ENCODE data around the gene PLPP3.
A peak's percentile ranks its signal among the peaks of the same experiment; 100 is the strongest.

- TF ChIP-seq, protein P1, sequence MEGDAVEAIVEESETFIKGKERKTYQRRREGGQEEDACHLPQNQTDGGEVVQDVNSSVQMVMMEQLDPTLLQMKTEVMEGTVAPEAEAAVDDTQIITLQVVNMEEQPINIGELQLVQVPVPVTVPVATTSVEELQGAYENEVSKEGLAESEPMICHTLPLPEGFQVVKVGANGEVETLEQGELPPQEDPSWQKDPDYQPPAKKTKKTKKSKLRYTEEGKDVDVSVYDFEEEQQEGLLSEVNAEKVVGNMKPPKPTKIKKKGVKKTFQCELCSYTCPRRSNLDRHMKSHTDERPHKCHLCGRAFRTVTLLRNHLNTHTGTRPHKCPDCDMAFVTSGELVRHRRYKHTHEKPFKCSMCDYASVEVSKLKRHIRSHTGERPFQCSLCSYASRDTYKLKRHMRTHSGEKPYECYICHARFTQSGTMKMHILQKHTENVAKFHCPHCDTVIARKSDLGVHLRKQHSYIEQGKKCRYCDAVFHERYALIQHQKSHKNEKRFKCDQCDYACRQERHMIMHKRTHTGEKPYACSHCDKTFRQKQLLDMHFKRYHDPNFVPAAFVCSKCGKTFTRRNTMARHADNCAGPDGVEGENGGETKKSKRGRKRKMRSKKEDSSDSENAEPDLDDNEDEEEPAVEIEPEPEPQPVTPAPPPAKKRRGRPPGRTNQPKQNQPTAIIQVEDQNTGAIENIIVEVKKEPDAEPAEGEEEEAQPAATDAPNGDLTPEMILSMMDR (IDR thresholded peaks at IDR 0.05) = peak in 1 of 6 experiments; percentile 5
- no peak for TF ChIP-seq POLR2A (IDR thresholded peaks at IDR 0.05)
Measured at GRCh38 chr1:56512724-56513494, 66.5 kb downstream of the PLPP3 start.

All from esophagus squamous epithelium (tissue), 4 donors.